DMS153 (cell line): ENCODE data around the gene MPDU1.

Experiments
- DNase-seq: peaks from one replicate; lab custom pipeline; 2025; lab: John Stamatoyannopoulos, UW

The MPDU1 gene

GRCh38 chr17:7560172-7561027 is 23.3 kb upstream of the MPDU1 start:
- DNase-seq, result peak; percentile 41

GRCh38 chr17:7561028-7561575 is 22.6 kb upstream of the MPDU1 start:
- DNase-seq, result peak; percentile 54

- peak; percentile 41 for DNase-seq
Measured at GRCh38 chr17:7561589-7562207, 22.0 kb upstream of the MPDU1 start, which contains the start of gene SENP3. SENP3 (plus strand) TSS chr17:7561919; CDS start chr17:7563077, 1,158 bp downstream.

GRCh38 chr17:7562208-7562605 is 21.4 kb upstream of the MPDU1 start:
- no peak for DNase-seq

DNA sequence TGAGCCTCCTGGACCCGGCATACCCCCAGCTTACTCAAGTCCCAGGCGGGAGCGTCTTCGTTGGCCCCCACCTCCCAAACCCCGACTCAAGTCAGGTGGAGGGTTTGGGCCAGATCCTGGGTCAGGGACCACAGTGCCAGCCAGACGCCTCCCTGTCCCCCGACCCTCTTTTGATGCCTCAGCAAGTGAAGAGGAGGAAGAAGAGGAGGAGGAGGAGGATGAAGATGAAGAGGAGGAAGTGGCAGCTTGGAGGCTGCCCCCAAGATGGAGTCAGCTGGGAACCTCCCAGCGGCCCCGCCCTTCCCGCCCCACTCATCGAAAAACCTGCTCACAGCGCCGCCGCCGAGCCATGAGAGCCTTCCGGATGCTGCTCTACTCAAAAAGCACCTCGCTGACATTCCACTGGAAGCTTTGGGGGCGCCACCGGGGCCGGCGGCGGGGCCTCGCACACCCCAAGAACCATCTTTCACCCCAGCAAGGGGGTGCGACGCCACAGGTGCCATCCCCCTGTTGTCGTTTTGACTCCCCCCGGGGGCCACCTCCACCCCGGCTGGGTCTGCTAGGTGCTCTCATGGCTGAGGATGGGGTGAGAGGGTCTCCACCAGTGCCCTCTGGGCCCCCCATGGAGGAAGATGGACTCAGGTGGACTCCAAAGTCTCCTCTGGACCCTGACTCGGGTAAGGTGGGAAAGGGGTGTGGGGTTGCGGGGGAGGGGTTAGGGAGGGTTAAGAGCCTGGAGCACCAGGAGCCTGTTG is 20.4 kb upstream of the MPDU1 start:
- DNase-seq, result no peak

- no peak for DNase-seq
Measured at GRCh38 chr17:7569571-7569970, 14.1 kb upstream of the MPDU1 start.

GRCh38 chr17:7570351-7570750 is 13.3 kb upstream of the MPDU1 start:
- no peak for DNase-seq

DNA sequence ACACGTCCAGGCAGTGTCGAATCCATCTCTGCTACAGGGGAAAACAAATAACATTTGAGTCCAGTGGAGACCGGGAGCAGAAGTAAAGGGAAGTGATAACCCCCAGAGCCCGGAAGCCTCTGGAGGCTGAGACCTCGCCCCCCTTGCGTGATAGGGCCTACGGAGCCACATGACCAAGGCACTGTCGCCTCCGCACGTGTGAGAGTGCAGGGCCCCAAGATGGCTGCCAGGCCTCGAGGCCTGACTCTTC is 11.4 kb upstream of the MPDU1 start:
- no peak for DNase-seq

DNA sequence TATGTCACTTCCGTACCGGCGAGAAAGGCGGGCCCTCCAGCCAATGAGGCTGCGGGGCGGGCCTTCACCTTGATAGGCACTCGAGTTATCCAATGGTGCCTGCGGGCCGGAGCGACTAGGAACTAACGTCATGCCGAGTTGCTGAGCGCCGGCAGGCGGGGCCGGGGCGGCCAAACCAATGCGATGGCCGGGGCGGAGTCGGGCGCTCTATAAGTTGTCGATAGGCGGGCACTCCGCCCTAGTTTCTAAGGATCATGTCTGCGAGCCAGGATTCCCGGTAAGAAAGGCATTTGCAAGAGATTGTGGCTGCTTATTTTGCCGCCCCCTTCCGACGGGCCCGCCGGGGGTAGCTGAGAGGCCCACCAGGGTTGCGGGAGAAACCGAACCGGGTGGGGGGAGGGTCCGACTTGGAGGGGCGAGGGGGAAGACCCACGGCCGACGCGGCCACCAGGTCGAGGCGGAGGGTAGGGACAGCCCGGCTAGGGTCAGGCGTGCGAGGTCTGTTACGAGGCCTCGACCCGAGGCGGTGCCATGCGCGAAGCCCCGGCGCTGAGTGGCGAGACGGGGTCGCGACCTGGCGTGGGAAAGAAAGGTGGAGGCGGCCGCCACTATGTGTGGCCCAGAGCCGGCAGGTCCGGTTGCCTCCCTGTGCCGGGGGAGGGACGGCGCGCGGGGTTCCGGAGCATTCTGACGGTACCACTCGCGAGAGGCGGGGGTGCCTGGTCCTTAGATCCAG is 10.9 kb upstream of the MPDU1 start:
- DNase-seq, result peak; percentile 94

- DNase-seq, result peak; percentile 28
Measured at GRCh38 chr17:7573324-7574080, 10.2 kb upstream of the MPDU1 start.

DNA sequence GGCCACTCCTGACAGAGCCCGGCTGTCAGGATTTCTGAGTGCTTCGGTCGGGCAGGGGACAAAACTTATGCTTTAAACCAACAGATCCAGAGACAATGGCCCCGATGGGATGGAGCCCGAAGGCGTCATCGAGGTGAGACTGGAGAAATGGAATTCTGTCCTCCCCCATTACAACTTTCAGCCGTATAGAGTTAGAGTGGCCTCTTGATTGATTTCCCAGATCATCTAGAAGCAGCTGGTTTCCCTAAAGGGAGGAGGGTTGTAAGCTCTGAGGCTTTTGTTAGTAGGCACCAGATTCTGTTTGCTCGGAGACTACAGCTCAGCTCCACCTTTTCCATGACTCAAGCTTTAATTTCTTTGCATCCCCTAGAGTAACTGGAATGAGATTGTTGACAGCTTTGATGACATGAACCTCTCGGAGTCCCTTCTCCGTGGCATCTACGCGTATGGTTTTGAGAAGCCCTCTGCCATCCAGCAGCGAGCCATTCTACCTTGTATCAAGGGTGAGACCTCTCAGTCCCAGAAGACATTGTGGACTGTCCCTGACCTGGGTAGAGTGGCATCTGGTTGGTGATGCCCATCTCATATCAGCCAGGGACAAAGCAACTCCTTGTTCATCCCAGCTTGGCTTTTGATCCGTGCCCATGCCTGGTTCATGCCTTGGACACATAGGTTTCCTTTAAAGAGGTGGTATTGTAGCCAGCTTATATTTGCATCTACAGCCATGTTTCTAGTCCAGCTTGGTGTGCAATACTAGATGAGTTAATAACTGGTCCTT is 9.3 kb upstream of the MPDU1 start:
- DNase-seq, result no peak

DNA sequence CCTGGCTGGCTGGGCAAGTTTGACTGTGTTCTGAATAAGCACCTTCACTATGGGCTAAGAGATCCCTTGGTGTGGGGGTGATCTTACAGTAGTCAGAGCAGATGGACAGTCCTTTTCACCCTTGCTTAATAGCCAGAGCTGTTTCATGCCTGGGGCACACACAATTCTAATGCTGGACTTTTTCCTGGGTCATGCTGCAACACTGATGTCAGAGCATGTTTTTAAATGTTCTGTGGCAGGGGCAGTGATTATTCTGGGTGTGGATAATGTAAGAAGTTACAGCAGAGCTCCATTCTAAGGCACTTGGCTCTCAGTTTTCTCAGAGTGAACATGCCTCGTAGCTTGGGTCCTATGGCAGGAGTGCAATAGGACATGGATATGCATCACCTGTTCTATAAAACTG is 8.2 kb upstream of the MPDU1 start:
- DNase-seq, result no peak

DNA sequence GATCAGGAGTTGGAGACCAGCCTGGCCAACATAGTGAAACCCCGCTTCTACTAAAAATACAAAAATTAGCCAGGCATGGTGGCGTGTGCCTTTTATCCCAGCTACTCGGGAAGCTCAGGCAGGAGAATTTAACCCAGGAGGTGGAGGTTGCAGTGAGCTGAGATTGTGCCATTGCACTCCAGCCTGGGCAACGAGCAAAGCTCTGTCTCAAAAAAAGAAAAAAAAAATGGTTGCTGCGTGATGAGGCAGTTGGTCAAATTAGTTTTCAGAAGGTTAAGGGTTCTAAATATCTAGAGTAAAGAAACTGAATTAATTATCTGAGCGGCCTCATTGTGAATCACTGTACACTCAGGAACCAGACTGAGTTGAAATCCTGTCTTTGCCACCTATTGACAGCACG is 7.7 kb upstream of the MPDU1 start:
- DNase-seq, result no peak

DNA sequence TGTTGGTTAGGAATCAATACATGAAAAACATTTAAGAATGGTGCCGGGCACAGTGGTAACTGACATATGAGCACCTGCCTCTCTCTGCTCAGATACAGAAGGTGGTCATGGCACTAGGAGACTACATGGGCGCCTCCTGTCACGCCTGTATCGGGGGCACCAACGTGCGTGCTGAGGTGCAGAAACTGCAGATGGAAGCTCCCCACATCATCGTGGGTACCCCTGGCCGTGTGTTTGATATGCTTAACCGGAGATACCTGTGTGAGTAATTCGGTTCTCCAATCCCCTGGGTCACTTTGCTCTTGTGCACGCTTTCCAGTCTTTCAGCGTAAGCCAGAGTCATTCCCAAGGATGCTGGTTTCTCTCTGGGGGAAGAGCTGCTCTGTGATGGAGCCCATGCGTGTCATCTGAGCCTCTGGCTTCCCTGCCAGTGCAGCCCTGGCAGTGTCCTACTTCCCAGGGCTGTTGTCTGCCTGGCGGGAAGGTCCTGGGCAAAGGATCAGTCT is 7.2 kb upstream of the MPDU1 start:
- DNase-seq, result no peak

DNA sequence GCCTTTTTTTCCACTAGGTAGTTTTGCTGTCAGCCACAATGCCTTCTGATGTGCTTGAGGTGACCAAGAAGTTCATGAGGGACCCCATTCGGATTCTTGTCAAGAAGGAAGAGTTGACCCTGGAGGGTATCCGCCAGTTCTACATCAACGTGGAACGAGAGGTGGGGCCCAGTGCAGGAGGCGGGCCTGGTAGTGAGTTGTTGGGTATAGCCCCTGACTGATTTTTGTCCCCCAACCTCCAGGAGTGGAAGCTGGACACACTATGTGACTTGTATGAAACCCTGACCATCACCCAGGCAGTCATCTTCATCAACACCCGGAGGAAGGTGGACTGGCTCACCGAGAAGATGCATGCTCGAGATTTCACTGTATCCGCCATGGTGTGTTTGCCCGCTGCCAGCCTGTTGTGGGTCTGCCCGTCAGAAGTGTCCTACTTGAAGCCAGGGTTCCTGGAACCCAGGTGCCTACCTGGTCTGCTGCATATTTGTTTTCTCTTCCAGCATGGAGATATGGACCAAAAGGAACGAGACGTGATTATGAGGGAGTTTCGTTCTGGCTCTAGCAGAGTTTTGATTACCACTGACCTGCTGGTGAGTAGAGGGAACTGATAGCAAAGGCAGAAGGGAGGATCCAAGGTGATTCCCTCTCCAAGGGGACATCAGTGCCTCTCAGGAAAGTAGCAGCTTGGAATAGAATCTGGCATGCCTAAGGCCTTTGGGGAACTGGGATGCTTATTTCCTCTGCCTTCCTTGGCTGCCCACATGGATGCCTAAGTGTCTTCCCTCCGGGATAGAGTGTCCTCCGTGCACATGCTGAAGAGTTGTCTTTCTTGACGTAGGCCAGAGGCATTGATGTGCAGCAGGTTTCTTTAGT is 6.1 kb upstream of the MPDU1 start:
- no peak for DNase-seq

GRCh38 chr17:7579001-7579833 is 4.4 kb upstream of the MPDU1 start, which contains the start of gene CD68:
CD68 (plus strand) TSS chr17:7579638; CDS start chr17:7579678, 40 bp downstream.
- no peak for DNase-seq

DNA sequence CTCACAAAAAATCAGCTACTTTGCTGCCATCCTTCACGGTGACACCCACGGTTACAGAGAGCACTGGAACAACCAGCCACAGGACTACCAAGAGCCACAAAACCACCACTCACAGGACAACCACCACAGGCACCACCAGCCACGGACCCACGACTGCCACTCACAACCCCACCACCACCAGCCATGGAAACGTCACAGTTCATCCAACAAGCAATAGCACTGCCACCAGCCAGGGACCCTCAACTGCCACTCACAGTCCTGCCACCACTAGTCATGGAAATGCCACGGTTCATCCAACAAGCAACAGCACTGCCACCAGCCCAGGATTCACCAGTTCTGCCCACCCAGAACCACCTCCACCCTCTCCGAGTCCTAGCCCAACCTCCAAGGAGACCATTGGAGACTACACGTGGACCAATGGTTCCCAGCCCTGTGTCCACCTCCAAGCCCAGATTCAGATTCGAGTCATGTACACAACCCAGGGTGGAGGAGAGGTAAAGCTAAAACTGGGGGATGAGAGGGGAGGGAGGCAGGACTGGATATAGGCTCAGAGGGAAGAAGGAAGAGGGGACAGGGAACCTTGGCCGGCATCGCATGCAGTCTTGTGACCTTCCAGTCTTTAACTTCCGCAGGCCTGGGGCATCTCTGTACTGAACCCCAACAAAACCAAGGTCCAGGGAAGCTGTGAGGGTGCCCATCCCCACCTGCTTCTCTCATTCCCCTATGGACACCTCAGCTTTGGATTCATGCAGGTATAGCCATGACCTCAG is 3.6 kb upstream of the MPDU1 start:
- no peak for DNase-seq
